Fibroblast of lung (primary cell): ENCODE measurements around the gene VPS13C. TPM values are rescaled to one million over a fixed set of nuclear protein-coding genes. Genes with fewer than 3 reads are reported as not detected.

Experiments
- DNase-seq, 2 donors: peaks; one replicate each; pipeline versions ENCODE4 v3.0.0 to v3.0.0-alpha.2; 2010; ENCODE audit warnings: low read depth in 2 of 2
- H2AFZ ChIP-seq: 2 replicates; pipeline ENCODE4 v1.5.1; 2012; ENCODE audit warnings: low read length, control low read depth, inconsistent platforms
- H3K27ac ChIP-seq: 2 replicates; pipeline ENCODE4 v1.5.1; 2011; ENCODE audit warnings: low read length, control low read depth; ENCODE audit not compliant: insufficient read depth
- H3K27me3 ChIP-seq: 2 replicates; pipeline ENCODE4 v1.5.1; 2011; ENCODE audit warnings: mild to moderate bottlenecking, low read length; ENCODE audit not compliant: control insufficient read depth, insufficient read depth
- H3K36me3 ChIP-seq: 2 replicates; pipeline ENCODE4 v1.5.1; 2011; ENCODE audit warnings: low read length; ENCODE audit not compliant: control insufficient read depth, insufficient read depth
- H3K4me1 ChIP-seq: 2 replicates; pipeline ENCODE4 v1.5.1; 2011; ENCODE audit warnings: low read length; ENCODE audit not compliant: control insufficient read depth, insufficient read depth; ENCODE audit errors: extremely low read depth
- H3K4me2 ChIP-seq: 2 replicates; pipeline ENCODE4 v1.5.1; 2011; ENCODE audit warnings: low read length, control low read depth; ENCODE audit not compliant: insufficient read depth; ENCODE audit errors: extremely low read depth
- H3K4me3 ChIP-seq, 4 experiments: fragments of 200-600 bp in 1 of 4; sonication (generic) in 1 of 4; replicated peaks in 1 of 4; 2 replicates each; pipeline ENCODE4 v1.5.1; 2011 to 2016; ENCODE audit warnings: low read length in 4 of 4, low read depth in 3 of 4, mild to moderate bottlenecking in 3 of 4, control low read depth in 2 of 4, inconsistent platforms in 1 of 4, mixed read lengths in 1 of 4; ENCODE audit not compliant: insufficient read depth in 1 of 4; ENCODE audit errors: control extremely low read depth in 1 of 4
- H3K79me2 ChIP-seq: 2 replicates; pipeline ENCODE4 v1.5.1; 2012; ENCODE audit warnings: mild to moderate bottlenecking, low read length, inconsistent platforms; ENCODE audit not compliant: control insufficient read depth, insufficient read depth
- H3K9ac ChIP-seq: 2 replicates; pipeline ENCODE4 v1.5.1; 2011; ENCODE audit warnings: mild to moderate bottlenecking, low read length, control low read depth; ENCODE audit not compliant: insufficient read depth
- H3K9me3 ChIP-seq: 2 replicates; pipeline ENCODE4 v1.5.1; 2012; ENCODE audit warnings: low read depth, low read length; ENCODE audit not compliant: control insufficient read depth, insufficient read depth
- H4K20me1 ChIP-seq: 2 replicates; pipeline ENCODE4 v1.5.1; 2011; ENCODE audit warnings: low read length; ENCODE audit not compliant: control insufficient read depth, insufficient read depth; ENCODE audit errors: extremely low read depth
- EZH2 ChIP-seq: IDR thresholded peaks from 2 replicates; pipeline ENCODE4 v1.5.1; 2012; ENCODE audit warnings: low read length, control low read depth, mild to moderate bottlenecking; ENCODE audit errors: missing control alignments
- polyA plus RNA-seq, 2 donors: library from polyadenylated mRNA; depleted of rRNA in 1 of 2; stranded (reverse) in 1 of 2; unstranded in 1 of 2; fragments of >200 nt; gene quantifications; 2 replicates each; pipeline ENCODE4 v1.2.1, GENCODE V29; 2011 to 2012; ENCODE audit warnings: missing spikeins in 1 of 2
- total RNA-seq: library from RNA; depleted of rRNA; stranded (reverse); fragments of >200 nt; gene quantifications from 2 replicates; pipeline ENCODE4 v1.2.1, GENCODE V29; 2014
- TF ChIP-seq, protein P1 (sequence below), 2 donors: IDR thresholded peaks in 1 of 2; conservative IDR thresholded peaks in 1 of 2; 1 replicate in 1 of 2; 2 replicates in 1 of 2; pipeline ENCODE4 v1.5.1; 2011 to 2012; ENCODE audit warnings: low read length in 2 of 2, control low read depth in 1 of 2, inconsistent platforms in 1 of 2, low read depth in 1 of 2, mild to moderate bottlenecking in 1 of 2

The VPS13C gene
- total and polyA plus RNA-seq, 2 donors (not counting 1 experiment from before 2014, with no cell fraction given), result 19.6 to 82.7 TPM

- no peak overlapping the region for H3K4me2 ChIP-seq
- H3K79me2 ChIP-seq, result no peaks in the 10 kb centered on the region
- H3K9me3 ChIP-seq, result no peaks in the 10 kb centered on the region
- TF ChIP-seq EZH2, result no peak
- TF ChIP-seq, protein P1, sequence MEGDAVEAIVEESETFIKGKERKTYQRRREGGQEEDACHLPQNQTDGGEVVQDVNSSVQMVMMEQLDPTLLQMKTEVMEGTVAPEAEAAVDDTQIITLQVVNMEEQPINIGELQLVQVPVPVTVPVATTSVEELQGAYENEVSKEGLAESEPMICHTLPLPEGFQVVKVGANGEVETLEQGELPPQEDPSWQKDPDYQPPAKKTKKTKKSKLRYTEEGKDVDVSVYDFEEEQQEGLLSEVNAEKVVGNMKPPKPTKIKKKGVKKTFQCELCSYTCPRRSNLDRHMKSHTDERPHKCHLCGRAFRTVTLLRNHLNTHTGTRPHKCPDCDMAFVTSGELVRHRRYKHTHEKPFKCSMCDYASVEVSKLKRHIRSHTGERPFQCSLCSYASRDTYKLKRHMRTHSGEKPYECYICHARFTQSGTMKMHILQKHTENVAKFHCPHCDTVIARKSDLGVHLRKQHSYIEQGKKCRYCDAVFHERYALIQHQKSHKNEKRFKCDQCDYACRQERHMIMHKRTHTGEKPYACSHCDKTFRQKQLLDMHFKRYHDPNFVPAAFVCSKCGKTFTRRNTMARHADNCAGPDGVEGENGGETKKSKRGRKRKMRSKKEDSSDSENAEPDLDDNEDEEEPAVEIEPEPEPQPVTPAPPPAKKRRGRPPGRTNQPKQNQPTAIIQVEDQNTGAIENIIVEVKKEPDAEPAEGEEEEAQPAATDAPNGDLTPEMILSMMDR (conservative IDR thresholded peaks at IDR 0.05 in 1 of 2, IDR thresholded peaks at IDR 0.05 in 1 of 2; ENCODE audit: low read depth in 1 of 2, low read length in 2 of 2), result no peak
- H3K4me3 ChIP-seq, result no peak overlapping the region
- H4K20me1 ChIP-seq, result no peaks in the 10 kb centered on the region
- H3K27ac ChIP-seq, result no peak overlapping the region
- no peaks in the 10 kb centered on the region for H3K36me3 ChIP-seq
- no peaks in the 10 kb centered on the region for H3K4me1 ChIP-seq
- H2AFZ ChIP-seq, result no peak overlapping the region
- H3K9ac ChIP-seq, result no peak overlapping the region
- no peak for DNase-seq
- H3K27me3 ChIP-seq, result no peaks in the 10 kb centered on the region
Measured at GRCh38 chr15:61840090-61840489, 220.2 kb downstream of the VPS13C start.

DNA sequence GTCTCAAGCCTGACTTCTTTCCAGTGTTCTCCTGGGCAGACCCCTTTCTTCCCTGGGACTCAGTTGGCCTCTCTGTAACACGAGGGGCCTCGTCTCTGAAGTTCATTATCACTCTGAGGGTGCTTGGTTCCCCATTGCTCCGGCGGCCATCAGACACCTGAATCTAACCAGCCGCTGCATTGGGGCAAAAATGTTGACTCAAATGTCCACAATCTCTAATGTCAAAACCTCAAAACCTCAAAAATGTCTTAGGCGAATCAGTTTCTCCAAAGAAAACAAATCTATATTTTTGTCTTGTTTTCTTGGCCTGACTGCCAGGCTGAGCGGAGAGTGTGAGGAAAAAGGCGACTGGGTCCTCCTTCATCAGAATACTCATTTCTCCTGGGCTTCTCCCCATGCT is 220.7 kb downstream of the VPS13C start:
- no peaks in the 10 kb centered on the region for H3K9me3 ChIP-seq
- no peak overlapping the region for H2AFZ ChIP-seq
- no peak overlapping the region for H3K4me2 ChIP-seq
- H3K4me3 ChIP-seq, result no peak overlapping the region
- H3K27me3 ChIP-seq, result no peaks in the 10 kb centered on the region
- H3K79me2 ChIP-seq, result no peaks in the 10 kb centered on the region
- no peak overlapping the region for H3K27ac ChIP-seq
- no peaks in the 10 kb centered on the region for H4K20me1 ChIP-seq
- no peaks in the 10 kb centered on the region for H3K4me1 ChIP-seq
- H3K36me3 ChIP-seq, result no peaks in the 10 kb centered on the region
- TF ChIP-seq, protein P1 (conservative IDR thresholded peaks at IDR 0.05 in 1 of 2, IDR thresholded peaks at IDR 0.05 in 1 of 2; ENCODE audit: low read depth in 1 of 2, low read length in 2 of 2), result no peak
- TF ChIP-seq EZH2, result no peak
- peak; percentile 31 to 70 for DNase-seq
- H3K9ac ChIP-seq, result no peak overlapping the region

DNA sequence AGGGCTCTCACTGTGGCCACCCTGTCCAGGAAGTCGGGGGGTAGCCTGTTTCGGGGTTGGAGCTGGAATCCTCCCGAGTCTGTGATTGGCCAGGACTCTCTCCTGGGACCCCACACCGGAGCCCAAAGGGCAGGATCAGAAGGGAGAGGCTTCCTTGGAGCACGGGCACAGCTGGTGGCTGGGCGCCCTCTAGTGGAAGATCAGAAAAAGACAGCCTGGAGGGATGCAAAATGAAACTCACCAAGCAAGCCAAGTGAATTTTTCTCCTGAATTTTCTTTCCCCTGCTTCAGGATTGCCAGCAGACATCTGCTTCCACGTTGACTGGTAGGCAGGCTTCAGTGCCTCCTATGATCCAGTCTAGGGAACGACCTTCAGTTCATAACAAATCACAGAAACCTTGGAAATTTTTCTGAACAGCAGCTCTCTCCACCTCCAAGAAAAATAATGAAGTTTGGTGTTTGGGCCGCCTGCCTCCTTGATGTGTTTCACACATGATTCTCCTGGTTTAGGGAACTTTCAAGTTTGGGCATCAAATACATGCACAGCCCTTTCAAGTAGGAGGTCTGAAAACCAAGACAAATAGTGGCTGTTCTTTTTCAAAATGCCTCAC is 224.6 kb downstream of the VPS13C start:
- Histone ChIP-seq H2AFZ (peak overlapping the region; percentile 70), H4K20me1 (no peaks in the 10 kb centered on the region), H3K27me3 (no peaks in the 10 kb centered on the region), H3K27ac (no peak overlapping the region), H3K4me2 (peak overlapping the region; percentile 81), H3K9me3 (no peaks in the 10 kb centered on the region), H3K4me3 (no peak overlapping the region), H3K79me2 (no peaks in the 10 kb centered on the region), H3K4me1 (no peaks in the 10 kb centered on the region), H3K9ac (peak overlapping the region; percentile 8), H3K36me3 (no peaks in the 10 kb centered on the region)
- peak; percentile 22 to 63 for DNase-seq
- TF ChIP-seq EZH2, result no peak
- TF ChIP-seq, protein P1 (conservative IDR thresholded peaks at IDR 0.05 in 1 of 2, IDR thresholded peaks at IDR 0.05 in 1 of 2; ENCODE audit: low read depth in 1 of 2, low read length in 2 of 2), result peak; percentile 87 to 92
